Activated T-helper 1 cell treated with anti-CD3 and anti-CD28 coated beads, Interleukin-2, amount 50 U/mL, for 16 hours (primary cell): ENCODE data around the gene ERCC6.

Source experiments
- DNase-seq, 2 donors: peaks; one replicate each; pipeline ENCODE4 v3.0.0-alpha.2; 2020; ENCODE audit warnings: low read depth in 1 of 2, low spot score in 1 of 2

ERCC6 gene

GRCh38 chr10:49549640-49550346 is 10.9 kb upstream of the ERCC6 start:
- no peak for DNase-seq

- DNase-seq = no peak
Measured at GRCh38 chr10:49543604-49544003, 4.7 kb upstream of the ERCC6 start.

- no peak for DNase-seq
Measured at GRCh38 chr10:49542353-49542752, 3.4 kb upstream of the ERCC6 start.

GRCh38 chr10:49541762-49542161 is 2.8 kb upstream of the ERCC6 start:
- DNase-seq = no peak

- DNase-seq = no peak
Measured at GRCh38 chr10:49540056-49540797, 1.3 kb upstream of the ERCC6 start.

GRCh38 chr10:49539320-49539885 is 482 bp upstream of the ERCC6 start:
- DNase-seq = peak; percentile 5 to 15

GRCh38 chr10:49534670-49535381 is 4.1 kb downstream of the ERCC6 start:
- DNase-seq = no peak

GRCh38 chr10:49532461-49532860 is 6.5 kb downstream of the ERCC6 start:
- no peak for DNase-seq

GRCh38 chr10:49528977-49529506 is 9.9 kb downstream of the ERCC6 start:
- DNase-seq = no peak

GRCh38 chr10:49527850-49528249 is 11.1 kb downstream of the ERCC6 start:
- DNase-seq = no peak

- no peak for DNase-seq
Measured at GRCh38 chr10:49527061-49527460, 11.9 kb downstream of the ERCC6 start.

- no peak for DNase-seq
Measured at GRCh38 chr10:49526619-49527018, 12.3 kb downstream of the ERCC6 start.

GRCh38 chr10:49524496-49524895 is 14.4 kb downstream of the ERCC6 start:
- no peak for DNase-seq

GRCh38 chr10:49523301-49523700 is 15.6 kb downstream of the ERCC6 start:
- no peak for DNase-seq

- DNase-seq = no peak
Measured at GRCh38 chr10:49521062-49521461, 17.9 kb downstream of the ERCC6 start.

- DNase-seq = no peak
Measured at GRCh38 chr10:49520122-49520775, 18.7 kb downstream of the ERCC6 start.

GRCh38 chr10:49519717-49520116 is 19.2 kb downstream of the ERCC6 start:
- DNase-seq = no peak

GRCh38 chr10:49518982-49519578 is 19.8 kb downstream of the ERCC6 start:
- DNase-seq = no peak

GRCh38 chr10:49518566-49518965 is 20.4 kb downstream of the ERCC6 start:
- no peak for DNase-seq

- DNase-seq = no peak
Measured at GRCh38 chr10:49516216-49516970, 22.5 kb downstream of the ERCC6 start.
